ENCODE results near the gene MYO3B. TPM values are rescaled to one million over a fixed set of nuclear protein-coding genes. Genes with fewer than 3 reads are reported as not detected.
"Not testable (repeated sequence)": the region's sequence is repeated elsewhere in the genome, so short reads cannot be mapped to it uniquely, and the experiment has no call there.

The MYO3B gene
- total and polyA plus RNA-seq, 8 donors = 1.3 to 4.1 (median 2.6) TPM; not detected in 1

GRCh38 chr2:170262806-170263205 is 84.9 kb downstream of the MYO3B start:
- intact Hi-C loops (cut with DNase I) = no loop called here
- Histone ChIP-seq H3K36me3 (no peaks in the 10 kb centered on the region), H3K4me1 (no peaks in the 10 kb centered on the region), H3K4me3 (no peak overlapping the region), H3K27me3 (no peaks in the 10 kb centered on the region), H3K27ac (no peak overlapping the region), H3K9me3 (peaks cover 0 to 38% of the 10 kb centered on the region in 2 donors)
- DNase-seq (no peak), ATAC-seq (no peak)
- TF ChIP-seq CTCF (IDR thresholded peaks at IDR 0.05) = no peak

GRCh38 chr2:170263728-170264521 is 86.0 kb downstream of the MYO3B start:
- DNase-seq; H3K27me3 ChIP-seq; ATAC-seq; intact Hi-C loops (cut with DNase I); H3K4me1 ChIP-seq; H3K36me3 ChIP-seq; H3K27ac ChIP-seq; H3K4me3 ChIP-seq: not testable (repeated sequence)
- peaks cover 0 to 38% of the 10 kb centered on the region in 2 donors for H3K9me3 ChIP-seq

- no peaks in the 10 kb centered on the region for H3K4me1 ChIP-seq
- H3K36me3 ChIP-seq = no peaks in the 10 kb centered on the region
- intact Hi-C loops (cut with DNase I) = no loop called here
- peaks cover 0 to 36% of the 10 kb centered on the region in 2 donors for H3K9me3 ChIP-seq
- no peak for ATAC-seq
- no peak for DNase-seq
- H3K27me3 ChIP-seq = no peaks in the 10 kb centered on the region
- no peak overlapping the region for H3K4me3 ChIP-seq
- no peak for TF ChIP-seq CTCF (IDR thresholded peaks at IDR 0.05)
- H3K27ac ChIP-seq = no peak overlapping the region
Observed at GRCh38 chr2:170264522-170264860, 86.5 kb downstream of the MYO3B start.

- no peaks in the 10 kb centered on the region for H3K4me1 ChIP-seq
- H3K27me3 ChIP-seq = no peaks in the 10 kb centered on the region
- peaks cover 0 to 36% of the 10 kb centered on the region in 2 donors for H3K9me3 ChIP-seq
- ATAC-seq (no peak), DNase-seq (no peak)
- H3K4me3 ChIP-seq = no peak overlapping the region
- no peaks in the 10 kb centered on the region for H3K36me3 ChIP-seq
- intact Hi-C loops (cut with DNase I) = no loop called here
- no peak overlapping the region for H3K27ac ChIP-seq
- TF ChIP-seq CTCF (IDR thresholded peaks at IDR 0.05) = no peak
Observed at GRCh38 chr2:170264865-170265264, 86.9 kb downstream of the MYO3B start.

GRCh38 chr2:170265321-170265720 is 87.4 kb downstream of the MYO3B start:
- intact Hi-C loops (cut with DNase I) = no loop called here
- TF ChIP-seq CTCF (IDR thresholded peaks at IDR 0.05) = no peak

GRCh38 chr2:170266358-170266757 is 88.4 kb downstream of the MYO3B start:
- intact Hi-C loops (cut with DNase I) = no loop called here
- no peaks in the 10 kb centered on the region for H3K27me3 ChIP-seq

More at GRCh38 chr2:170265321-170265720, 87.4 kb downstream of the MYO3B start:
- Histone ChIP-seq H3K36me3 (no peaks in the 10 kb centered on the region), H3K27ac (no peak overlapping the region), H3K4me3 (no peak overlapping the region), H3K9me3 (peaks cover 0 to 31% of the 10 kb centered on the region in 2 donors), H3K27me3 (no peaks in the 10 kb centered on the region), H3K4me1 (no peaks in the 10 kb centered on the region)
- DNase-seq = no peak
- ATAC-seq = no peak

More at GRCh38 chr2:170266358-170266757, 88.4 kb downstream of the MYO3B start:
- H3K4me1 ChIP-seq = no peaks in the 10 kb centered on the region
- no peak for TF ChIP-seq CTCF (IDR thresholded peaks at IDR 0.05)
- H3K9me3 ChIP-seq = peaks cover 0 to 26% of the 10 kb centered on the region in 2 donors
- no peak overlapping the region for H3K27ac ChIP-seq
- no peaks in the 10 kb centered on the region for H3K36me3 ChIP-seq
- DNase-seq (no peak), ATAC-seq (no peak)
- no peak overlapping the region for H3K4me3 ChIP-seq

Data from left lung (tissue), 10 donors.